Neural progenitor cell (in vitro differentiated cells): ENCODE results near the gene CRMP1. TPM values are rescaled to one million over a fixed set of nuclear protein-coding genes. Genes with fewer than 3 reads are reported as not detected.

ENCODE experiments used
- DNase-seq: peaks from one replicate; pipeline ENCODE4 v3.0.0-alpha.2; 2016; ENCODE audit warnings: low spot score
- H2AFZ ChIP-seq: fragments of 200-600 bp; sonication (generic); replicated peaks from 2 replicates; pipeline ENCODE4 v1.6.1; 2016; ENCODE audit warnings: antibody characterized with exemption
- H3F3A ChIP-seq: fragments of 200-600 bp; sonication (generic); 2 replicates; pipeline ENCODE4 v1.6.1; 2016; ENCODE audit warnings: antibody characterized with exemption, low read depth
- H3K27ac ChIP-seq: fragments of 200-600 bp; sonication (generic); 2 replicates; pipeline ENCODE4 v1.5.1; 2016; ENCODE audit warnings: mild to moderate bottlenecking
- H3K27me3 ChIP-seq: fragments of 200-600 bp; sonication (generic); 2 replicates; pipeline ENCODE4 v1.6.1; 2016; ENCODE audit warnings: mild to moderate bottlenecking, moderate library complexity
- H3K36me3 ChIP-seq: fragments of 200-600 bp; sonication (generic); 2 replicates; pipeline ENCODE4 v1.5.1; 2016
- H3K4me1 ChIP-seq: fragments of 200-600 bp; sonication (generic); 2 replicates; pipeline ENCODE4 v1.6.1; 2016; ENCODE audit warnings: mixed run types
- H3K4me2 ChIP-seq: fragments of 200-600 bp; sonication (generic); 2 replicates; pipeline ENCODE4 v1.6.1; 2016
- H3K4me3 ChIP-seq: fragments of 200-600 bp; sonication (generic); 2 replicates; pipeline ENCODE4 v1.5.1; 2016
- H3K79me2 ChIP-seq: fragments of 200-600 bp; sonication (generic); 2 replicates; pipeline ENCODE4 v1.6.1; 2016; ENCODE audit warnings: low read depth
- H3K9ac ChIP-seq: fragments of 200-600 bp; sonication (generic); 2 replicates; pipeline ENCODE4 v1.6.1; 2016
- H3K9me3 ChIP-seq: fragments of 200-600 bp; sonication (generic); 2 replicates; pipeline ENCODE4 v1.5.1; 2016; ENCODE audit warnings: low read depth
- H4K20me1 ChIP-seq: fragments of 200-600 bp; sonication (generic); 2 replicates; pipeline ENCODE4 v1.6.1; 2016; ENCODE audit warnings: low read depth
- H3K27ac Mint-ChIP-seq: 3 replicates; pipeline ENCODE4 v1.8.0; 2021; ENCODE audit warnings: mixed read lengths
- H3K27me3 Mint-ChIP-seq: 2 replicates; pipeline ENCODE4 v1.8.0; 2022; ENCODE audit warnings: low read depth, mild to moderate bottlenecking, inconsistent platforms, moderate library complexity, mixed read lengths; ENCODE audit not compliant: insufficient read depth
- H3K36me3 Mint-ChIP-seq: 3 replicates; pipeline ENCODE4 v1.8.0; 2021; ENCODE audit warnings: mixed read lengths
- H3K4me1 Mint-ChIP-seq: 3 replicates; pipeline ENCODE4 v1.8.0; 2021; ENCODE audit warnings: mixed read lengths
- H3K4me3 Mint-ChIP-seq: 3 replicates; pipeline ENCODE4 v1.8.0; 2021; ENCODE audit warnings: mild to moderate bottlenecking, moderate library complexity, mixed read lengths
- H3K9me3 Mint-ChIP-seq: 3 replicates; pipeline ENCODE4 v1.8.0; 2020; ENCODE audit warnings: mixed read lengths
- CTCF ChIP-seq: fragments of 200-600 bp; sonication (generic); IDR thresholded peaks from 2 replicates; pipeline ENCODE4 v1.5.1; 2017; ENCODE audit warnings: antibody characterized with exemption, mild to moderate bottlenecking
- EZH2 ChIP-seq: fragments of 200-600 bp; sonication (generic); IDR thresholded peaks from 2 replicates; pipeline ENCODE4 v1.6.1; 2017; ENCODE audit warnings: antibody characterized with exemption, mild to moderate bottlenecking, moderate library complexity
- EZH2phosphoT487 ChIP-seq: fragments of 200-600 bp; sonication (generic); IDR thresholded peaks from 2 replicates; pipeline ENCODE4 v1.6.1; 2017; ENCODE audit warnings: antibody characterized with exemption
- total RNA-seq: library from RNA; depleted of rRNA; stranded (reverse); fragments of >200 nt; gene quantifications from 2 replicates; pipeline ENCODE4 v1.2.3, GENCODE V29; 2015; ENCODE audit warnings: low replicate concordance

CRMP1 gene
- total RNA-seq, 1 donor from 2014 or later: 91.4 TPM

- Mint-ChIP-seq H3K27ac (peak overlapping the region; percentile 39), H3K9me3 (no peaks in the 10 kb centered on the region), H3K27me3 (peaks cover 10% of the 10 kb centered on the region), H3K36me3 (no peaks in the 10 kb centered on the region), H3K4me1 (peaks cover 22% of the 10 kb centered on the region), H3K4me3 (peak overlapping the region; percentile 25)
- H3K4me2 ChIP-seq: no peak overlapping the region
- no peak overlapping the region for H3K4me3 ChIP-seq
- H3F3A ChIP-seq: no peaks in the 10 kb centered on the region
- no peaks in the 10 kb centered on the region for H3K79me2 ChIP-seq
- no peaks in the 10 kb centered on the region for H3K4me1 ChIP-seq
- H4K20me1 ChIP-seq: no peaks in the 10 kb centered on the region
- no peaks in the 10 kb centered on the region for H3K9me3 ChIP-seq
- H2AFZ ChIP-seq: no peak overlapping the region
- H3K36me3 ChIP-seq: no peaks in the 10 kb centered on the region
- peaks cover 42% of the 10 kb centered on the region for H3K27me3 ChIP-seq
- no peak overlapping the region for H3K27ac ChIP-seq
- DNase-seq: no peak
- no peak for TF ChIP-seq EZH2phosphoT487
- TF ChIP-seq CTCF: no peak
- TF ChIP-seq EZH2: no peak
- H3K9ac ChIP-seq: no peak overlapping the region
Observed at GRCh38 chr4:5931526-5931925, 38.6 kb upstream of the CRMP1 start.

- H3K79me2 ChIP-seq: no peaks in the 10 kb centered on the region
- Mint-ChIP-seq H3K36me3 (no peaks in the 10 kb centered on the region), H3K4me1 (peaks cover 25% of the 10 kb centered on the region), H3K4me3 (no peak overlapping the region), H3K27me3 (peaks cover 10% of the 10 kb centered on the region), H3K27ac (no peak overlapping the region), H3K9me3 (no peaks in the 10 kb centered on the region)
- H3K4me3 ChIP-seq: no peak overlapping the region
- H3K4me1 ChIP-seq: no peaks in the 10 kb centered on the region
- no peaks in the 10 kb centered on the region for H3K36me3 ChIP-seq
- no peak for DNase-seq
- peaks cover 39% of the 10 kb centered on the region for H3K27me3 ChIP-seq
- H4K20me1 ChIP-seq: no peaks in the 10 kb centered on the region
- no peak overlapping the region for H3K4me2 ChIP-seq
- H3K27ac ChIP-seq: no peak overlapping the region
- no peak for TF ChIP-seq EZH2
- TF ChIP-seq EZH2phosphoT487: no peak
- no peak for TF ChIP-seq CTCF
- no peak overlapping the region for H2AFZ ChIP-seq
- no peaks in the 10 kb centered on the region for H3K9me3 ChIP-seq
- no peak overlapping the region for H3K9ac ChIP-seq
- no peaks in the 10 kb centered on the region for H3F3A ChIP-seq
Observed at GRCh38 chr4:5930876-5931275, 38.0 kb upstream of the CRMP1 start.

GRCh38 chr4:5930456-5930855 lies 37.6 kb upstream of the CRMP1 start:
- Histone ChIP-seq H3K36me3 (no peaks in the 10 kb centered on the region), H3K27ac (no peak overlapping the region), H3F3A (no peaks in the 10 kb centered on the region), H3K9ac (no peak overlapping the region), H2AFZ (no peak overlapping the region), H3K4me2 (no peak overlapping the region), H3K4me1 (no peaks in the 10 kb centered on the region), H3K79me2 (no peaks in the 10 kb centered on the region), H3K27me3 (peaks cover 38% of the 10 kb centered on the region), H4K20me1 (no peaks in the 10 kb centered on the region), H3K9me3 (no peaks in the 10 kb centered on the region), H3K4me3 (no peak overlapping the region)
- Mint-ChIP-seq H3K4me1 (peaks cover 29% of the 10 kb centered on the region), H3K9me3 (no peaks in the 10 kb centered on the region), H3K27ac (no peak overlapping the region), H3K4me3 (no peak overlapping the region), H3K36me3 (no peaks in the 10 kb centered on the region), H3K27me3 (peaks cover 10% of the 10 kb centered on the region)
- DNase-seq: no peak
- TF ChIP-seq EZH2 (no peak), EZH2phosphoT487 (no peak), CTCF (no peak)
